ENCODE results near the gene HNF4A.

The HNF4A gene

DNA sequence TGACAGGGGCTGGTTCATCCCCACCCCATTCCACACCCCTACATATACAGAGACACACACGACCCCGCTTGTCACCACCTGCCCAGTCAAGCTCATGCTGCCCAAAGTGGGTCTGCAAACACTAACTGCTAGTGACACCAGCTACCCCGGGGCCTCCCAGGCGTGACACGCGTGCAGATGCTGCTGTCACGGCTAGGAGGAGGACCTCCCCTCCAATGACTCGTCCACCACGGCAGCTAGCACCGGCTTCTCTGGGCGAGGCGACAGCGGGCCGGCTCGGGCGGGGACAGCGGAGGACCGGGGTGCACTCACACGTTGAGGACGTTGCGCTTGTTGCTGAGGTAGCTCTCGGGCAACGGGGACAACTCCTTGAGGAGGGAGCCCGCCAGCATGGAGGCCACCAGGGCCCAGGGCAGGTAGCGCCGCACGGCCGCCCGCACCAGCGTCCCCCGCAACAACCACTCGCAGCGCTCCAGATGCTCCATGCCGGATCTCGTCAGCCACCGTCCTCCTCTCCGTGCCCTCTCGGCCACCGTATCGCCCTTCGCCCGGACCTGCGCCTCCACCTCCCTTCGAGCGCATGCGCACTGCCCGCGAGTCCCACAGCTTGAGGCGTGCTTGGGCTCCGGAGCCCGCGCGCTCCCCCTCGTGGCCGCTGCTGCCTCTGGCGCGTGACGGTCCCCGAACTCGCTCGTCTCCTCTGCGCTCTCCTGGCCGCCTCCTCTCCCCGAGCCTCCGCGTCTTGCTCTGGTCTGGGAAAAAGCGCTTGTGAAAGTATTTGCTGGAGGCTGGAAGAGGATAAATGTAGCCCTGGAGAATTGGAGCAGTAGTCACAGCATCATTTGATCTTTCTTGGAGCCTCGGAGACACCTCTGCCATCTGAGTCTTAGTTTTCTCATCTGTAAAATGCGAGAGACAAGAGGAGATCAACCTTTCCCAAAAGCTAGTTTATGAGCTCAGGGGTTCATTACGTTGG, 44.5 kb upstream of the HNF4A start, which contains the start of gene FITM2 (continued):
- TF ChIP-seq ZBTB6 (tag by site-specific recombination; IDR thresholded peaks at IDR 0.05): peak; percentile 37; the same call in 1 of the 2 replicates
- no peak for TF ChIP-seq ZNF529 (tag by site-specific recombination; IDR thresholded peaks at IDR 0.05; ENCODE audit: insufficient replicate concordance)

DNA sequence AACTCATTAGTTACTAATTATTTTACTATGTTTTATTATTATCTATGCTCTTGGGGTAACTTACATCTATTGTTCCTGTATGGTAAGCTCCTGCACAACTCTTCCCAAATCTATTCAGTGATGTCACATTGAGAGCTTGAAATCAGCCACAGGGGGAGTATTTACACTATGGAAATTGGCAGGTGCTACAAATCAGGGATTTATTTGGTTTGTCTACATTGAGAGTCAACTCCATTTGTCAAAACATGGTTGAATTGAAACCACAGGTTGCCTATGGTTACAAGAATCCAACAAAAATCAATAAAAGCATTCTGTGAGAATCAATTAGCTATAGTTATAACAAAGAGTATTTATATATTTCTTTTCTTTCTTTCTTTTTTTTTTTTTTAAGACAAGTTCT, 40.6 kb upstream of the HNF4A start:
- Histone ChIP-seq H3K36me3 (ENCODE audit: control insufficient read depth in 2 of 2, insufficient read depth in 1 of 2, low read length in 2 of 2) (no peaks in the 10 kb centered on the region), H3K27ac (ENCODE audit: extremely low read depth, low read depth, low read length) (no peak overlapping the region), H3K4me1 (ENCODE audit: control insufficient read depth, insufficient read depth, low read length) (no peaks in the 10 kb centered on the region), H3K4me3 (ENCODE audit: low read depth, low read length) (no peak overlapping the region), H3K9me3 (ENCODE audit: control insufficient read depth, insufficient read depth, low read depth, low read length) (no peaks in the 10 kb centered on the region)
- TF ChIP-seq ZNF112 (tag by site-specific recombination; IDR thresholded peaks at IDR 0.05) (peak; percentile 91), ZNF777 (tag by site-specific recombination; IDR thresholded peaks at IDR 0.05; ENCODE audit: borderline replicate concordance) (no peak)
- ChIA-PET POLR2A (no interaction called here), CTCF (interaction anchor here (5.3 kb wide), 1 partner anchor 8 kb away, joined by 26 read pairs; no protein-coding TSS in a partner anchor)

DNA sequence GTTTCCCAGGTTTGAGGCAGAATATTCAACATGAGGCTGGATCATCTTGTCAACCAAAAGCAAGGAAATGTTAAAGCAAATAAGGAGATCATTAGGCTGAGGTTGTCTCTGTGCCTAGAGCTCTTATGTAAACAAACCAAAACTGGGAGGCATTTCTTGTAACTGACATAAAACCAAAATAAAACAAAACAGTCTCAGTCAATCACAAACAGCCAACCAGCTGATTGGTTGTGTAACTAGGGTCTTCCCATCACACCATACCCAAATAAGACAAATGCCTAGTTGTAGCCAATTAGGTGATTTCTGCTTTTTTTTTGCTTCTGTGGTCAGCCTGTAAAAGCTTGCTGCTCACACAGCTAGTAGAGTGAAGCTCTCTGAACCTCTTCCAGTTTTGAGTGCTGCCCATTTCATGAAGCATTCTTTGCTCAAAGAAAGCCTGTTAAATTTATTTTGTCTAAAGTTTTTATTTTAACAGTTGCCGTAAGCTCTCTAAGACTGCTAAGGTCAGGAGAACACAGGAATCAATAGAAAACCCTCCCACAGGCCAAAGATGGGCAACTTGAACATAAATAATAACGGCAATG, 35.6 kb upstream of the HNF4A start:
- Histone ChIP-seq H3K27ac (ENCODE audit: extremely low read depth, low read depth, low read length) (no peak overlapping the region), H3K36me3 (ENCODE audit: control insufficient read depth in 2 of 2, insufficient read depth in 1 of 2, low read length in 2 of 2) (no peaks in the 10 kb centered on the region), H3K9me3 (ENCODE audit: control insufficient read depth, insufficient read depth, low read depth, low read length) (no peaks in the 10 kb centered on the region), H3K4me1 (ENCODE audit: control insufficient read depth, insufficient read depth, low read length) (no peaks in the 10 kb centered on the region), H3K4me3 (ENCODE audit: low read depth, low read length) (no peak overlapping the region)
- ChIA-PET POLR2A (interaction anchor here (0.5 to 0.8 kb wide), 3 partner anchors 9 to 56 kb away, joined by 3 to 4 read pairs (median 3); partner anchors contain the start of gene FITM2), CTCF (interaction anchor here (0.6 to 1.9 kb wide), 4 partner anchors 9 to 301 kb away, joined by 3 to 11 read pairs (median 7); partner anchors contain the start of gene FITM2)
- peak; percentile 55 for TF ChIP-seq SETDB1 (IDR thresholded peaks at IDR 0.05; ENCODE audit: insufficient read length, low read length)
- TF ChIP-seq ZNF692 (tag by site-specific recombination; IDR thresholded peaks at IDR 0.05): no peak
- TF ChIP-seq ZNF549 (tag by site-specific recombination; IDR thresholded peaks at IDR 0.05): peak; percentile 94

GRCh38 chr20:44324343-44324742, 31.2 kb upstream of the HNF4A start:
- ChIA-PET CTCF (interaction anchor here (0.7 to 4.4 kb wide), 2 partner anchors 12 to 286 kb away, joined by 3 to 26 read pairs; partner anchors contain the start of gene FITM2), POLR2A (interaction anchor here (0.5 kb wide), 1 partner anchor 59 kb away, joined by 4 read pairs; no protein-coding TSS in a partner anchor)
- Histone ChIP-seq H3K4me3 (ENCODE audit: low read depth, low read length) (no peak overlapping the region), H3K36me3 (ENCODE audit: control insufficient read depth in 2 of 2, insufficient read depth in 1 of 2, low read length in 2 of 2) (no peaks in the 10 kb centered on the region), H3K27ac (ENCODE audit: extremely low read depth, low read depth, low read length) (no peak overlapping the region), H3K9me3 (ENCODE audit: control insufficient read depth, insufficient read depth, low read depth, low read length) (no peaks in the 10 kb centered on the region), H3K4me1 (ENCODE audit: control insufficient read depth, insufficient read depth, low read length) (no peaks in the 10 kb centered on the region)
- TF ChIP-seq ZSCAN23 (tag by site-specific recombination; IDR thresholded peaks at IDR 0.05): no peak
- TF ChIP-seq ZIC2 (tag by site-specific recombination; IDR thresholded peaks at IDR 0.05): peak; percentile 86
- TF ChIP-seq ZNF785 (tag by site-specific recombination; IDR thresholded peaks at IDR 0.05): no peak
- no peak for TF ChIP-seq ZNF169 (tag by site-specific recombination; IDR thresholded peaks at IDR 0.05)
- no peak for TF ChIP-seq ZNF174 (tag by site-specific recombination; IDR thresholded peaks at IDR 0.05)
- TF ChIP-seq ZNF629 (tag by site-specific recombination; IDR thresholded peaks at IDR 0.05): no peak
- no peak for TF ChIP-seq ZNF10 (tag by site-specific recombination; IDR thresholded peaks at IDR 0.05)
- TF ChIP-seq ZNF433 (tag by site-specific recombination; IDR thresholded peaks at IDR 0.05; ENCODE audit: low read depth): no peak
- no peak for TF ChIP-seq ZNF426 (tag by site-specific recombination; IDR thresholded peaks at IDR 0.05)
